ENCODE data around the gene ASB7. TPM values are rescaled to one million over a fixed set of nuclear protein-coding genes. Genes with fewer than 3 reads are reported as not detected.

Gene ASB7
- total RNA-seq, 1 donor from 2014 or later: 13.3 TPM

GRCh38 chr15:100597862-100598261 is 4.5 kb upstream of the ASB7 start:
- DNase-seq (ENCODE audit: low read depth in 2 of 2): no peak

- DNase-seq (ENCODE audit: low read depth in 2 of 2): no peak
Measured at GRCh38 chr15:100598655-100599054, 3.7 kb upstream of the ASB7 start.

- peak; percentile 40 to 48 for DNase-seq (ENCODE audit: low read depth in 2 of 2)
Measured at GRCh38 chr15:100601163-100601562, 1.2 kb upstream of the ASB7 start.

DNA sequence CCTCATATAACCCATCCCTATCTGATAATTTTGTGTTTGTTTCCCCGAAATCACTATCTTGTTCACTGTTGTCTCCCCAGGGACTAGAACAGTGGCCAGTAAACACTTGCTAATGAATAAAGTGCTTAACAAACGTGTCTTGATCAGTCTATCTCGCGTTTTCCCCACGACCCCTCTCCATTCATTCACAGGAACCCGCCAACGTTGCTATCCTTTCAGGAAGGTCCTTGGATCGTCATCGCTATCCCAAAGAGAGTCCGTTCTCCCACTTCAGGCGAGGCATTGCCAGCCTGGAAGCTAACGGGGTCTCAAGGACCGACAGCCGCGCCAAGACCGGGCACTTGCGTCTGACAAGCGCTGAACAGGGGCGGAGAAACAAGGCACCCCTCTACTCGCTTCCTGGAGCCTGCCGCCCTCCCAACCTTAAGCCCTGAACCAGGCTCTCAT is 749 bp upstream of the ASB7 start:
- DNase-seq (ENCODE audit: low read depth in 2 of 2): no peak

DNA sequence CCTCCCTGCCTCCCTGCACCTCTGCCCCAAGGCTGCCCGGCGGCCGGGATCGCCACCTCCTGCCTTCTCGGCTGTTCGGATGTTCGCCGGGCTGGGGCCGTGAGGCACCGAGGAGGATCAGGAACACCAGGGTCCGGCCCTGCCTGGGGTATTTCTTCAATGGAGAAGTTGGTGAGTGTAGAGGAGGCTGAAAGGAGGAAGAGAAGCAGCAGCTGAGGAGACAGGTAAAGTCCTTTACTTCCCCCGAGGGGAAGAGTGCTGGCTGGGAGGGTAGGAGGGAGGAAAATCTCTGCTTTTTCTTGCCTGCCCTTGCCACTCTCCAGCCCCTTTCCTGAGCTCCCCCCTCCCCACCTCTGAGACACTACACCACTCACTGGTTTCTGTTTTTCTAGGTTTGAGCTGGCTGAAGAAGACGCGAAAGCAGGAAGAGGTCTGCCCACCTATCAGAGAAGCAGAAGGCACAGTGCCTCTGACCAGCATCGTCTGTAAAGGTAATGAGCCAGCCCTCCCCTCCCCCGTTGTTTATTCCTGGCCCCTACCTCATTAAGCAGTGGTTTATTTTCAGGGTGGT is 519 bp downstream of the ASB7 start:
- peak; percentile 11 to 48 for DNase-seq (ENCODE audit: low read depth in 2 of 2)

DNA sequence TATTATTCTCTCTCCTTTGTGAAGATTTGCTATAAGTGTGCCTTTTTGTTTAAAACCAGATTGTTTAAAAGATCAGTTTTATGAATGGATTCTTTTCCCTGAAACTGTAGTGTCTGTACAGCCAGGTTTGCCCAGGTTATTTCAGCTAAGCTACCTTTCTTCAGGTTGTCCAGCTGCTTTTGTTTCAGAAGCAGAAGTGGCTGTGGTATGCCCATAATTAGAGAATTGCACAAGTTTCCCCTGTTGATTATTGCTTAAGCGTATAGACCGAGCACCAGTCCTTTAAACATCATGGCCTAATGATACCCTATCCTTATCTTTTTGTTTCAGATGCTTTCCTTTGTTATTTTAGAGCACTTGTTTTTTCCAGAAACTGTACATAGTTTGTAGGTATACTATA is 10.2 kb downstream of the ASB7 start:
- DNase-seq (ENCODE audit: low read depth in 2 of 2): no peak

DNA sequence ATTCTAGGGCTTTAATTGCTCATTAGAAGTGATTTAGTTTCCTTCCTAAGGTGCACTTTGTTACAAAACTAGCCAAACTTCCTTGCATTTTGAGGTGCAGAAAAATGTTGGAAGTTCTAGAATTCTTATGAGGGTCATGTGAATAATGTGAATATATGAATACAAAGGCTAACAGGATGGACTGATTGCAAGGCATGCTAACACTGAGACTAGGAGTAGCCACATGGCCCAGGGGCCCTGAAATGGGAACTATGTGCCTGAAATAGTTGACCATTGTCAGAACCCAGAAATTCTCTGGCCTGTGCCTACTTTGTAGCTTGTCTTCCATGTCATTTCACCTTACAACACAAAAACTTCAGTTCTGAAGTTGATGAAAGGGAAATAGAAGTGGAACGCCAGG is 10.8 kb downstream of the ASB7 start:
- DNase-seq (ENCODE audit: low read depth in 2 of 2): no peak

DNA sequence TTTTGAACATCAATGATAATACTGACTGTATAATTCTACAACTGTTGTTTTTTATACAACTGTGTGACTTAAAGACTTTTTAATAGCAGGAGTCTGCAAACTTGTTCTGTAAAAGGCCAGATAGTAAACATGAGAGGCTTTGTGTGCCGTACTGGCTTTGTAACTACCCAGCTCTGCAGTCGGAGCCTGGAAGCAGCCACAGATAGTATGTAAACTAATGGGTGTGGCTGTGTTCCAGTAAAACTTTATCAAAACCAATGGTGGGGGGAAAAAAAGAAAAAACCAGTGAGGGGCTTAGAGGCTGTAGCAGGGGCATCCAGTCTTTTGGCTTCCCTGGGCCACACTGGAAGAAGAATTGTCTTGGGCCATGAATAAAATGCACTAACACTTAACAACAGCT is 11.9 kb downstream of the ASB7 start:
- no peak for DNase-seq (ENCODE audit: low read depth in 2 of 2)

DNA sequence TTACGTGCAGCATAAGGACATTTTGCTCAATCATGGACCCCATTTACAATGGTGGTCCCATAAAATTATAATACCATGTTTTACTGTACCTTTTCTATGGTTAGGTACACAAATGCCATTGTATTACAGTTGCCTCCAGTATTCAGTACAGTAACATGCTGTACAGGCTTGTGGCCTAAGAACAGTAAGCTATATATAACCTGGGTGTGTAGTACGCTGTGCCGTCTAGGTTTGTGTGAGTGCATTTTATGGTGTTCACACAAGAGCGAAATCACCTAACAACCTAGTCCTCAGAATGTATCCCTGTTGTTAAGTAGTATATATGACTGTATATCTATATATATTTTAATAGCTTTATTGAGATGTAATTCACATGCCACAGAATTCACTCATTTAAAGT is 12.5 kb downstream of the ASB7 start:
- no peak for DNase-seq (ENCODE audit: low read depth in 2 of 2)

DNA sequence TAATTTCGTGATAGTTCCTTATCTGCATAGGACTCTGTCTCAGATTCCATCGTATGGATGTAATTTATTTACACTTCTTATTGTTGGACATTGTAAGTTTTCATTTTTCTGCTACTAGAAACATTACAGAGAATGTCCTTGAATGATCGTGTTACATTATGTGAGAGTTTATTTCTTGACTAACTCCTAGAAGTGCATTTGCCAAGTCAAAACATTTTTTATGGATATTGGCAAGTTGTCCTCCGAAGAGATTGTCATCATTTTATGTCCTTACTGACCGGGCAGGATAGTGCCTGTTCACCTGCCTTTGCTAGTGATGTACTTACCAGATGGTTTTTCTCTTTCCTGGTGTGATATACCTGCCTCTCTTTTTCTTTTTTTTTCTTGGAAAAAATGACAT is 13.4 kb downstream of the ASB7 start:
- no peak for DNase-seq (ENCODE audit: low read depth in 2 of 2)

DNA sequence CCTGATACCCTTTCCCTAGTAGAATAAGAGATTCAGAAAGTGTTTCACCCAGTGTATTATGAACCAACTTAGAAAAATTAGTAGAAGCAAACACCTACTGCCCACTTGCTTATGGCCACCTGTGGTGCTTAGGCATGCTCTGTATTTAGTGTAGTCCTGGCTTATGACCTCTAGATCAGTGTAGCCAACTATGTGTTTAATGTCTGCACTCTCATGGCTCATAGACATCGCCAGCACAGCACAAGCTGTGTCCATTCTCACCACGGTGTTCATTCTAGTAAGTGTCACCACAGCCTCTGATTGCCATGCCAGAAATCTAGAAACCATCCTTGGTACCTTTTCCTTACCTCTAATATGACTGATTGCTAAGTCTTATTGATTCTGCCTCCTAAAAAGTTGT is 14.3 kb downstream of the ASB7 start:
- no peak for DNase-seq (ENCODE audit: low read depth in 2 of 2)

- DNase-seq (ENCODE audit: low read depth in 2 of 2): no peak
Measured at GRCh38 chr15:100623301-100623700, 20.9 kb downstream of the ASB7 start.

DNA sequence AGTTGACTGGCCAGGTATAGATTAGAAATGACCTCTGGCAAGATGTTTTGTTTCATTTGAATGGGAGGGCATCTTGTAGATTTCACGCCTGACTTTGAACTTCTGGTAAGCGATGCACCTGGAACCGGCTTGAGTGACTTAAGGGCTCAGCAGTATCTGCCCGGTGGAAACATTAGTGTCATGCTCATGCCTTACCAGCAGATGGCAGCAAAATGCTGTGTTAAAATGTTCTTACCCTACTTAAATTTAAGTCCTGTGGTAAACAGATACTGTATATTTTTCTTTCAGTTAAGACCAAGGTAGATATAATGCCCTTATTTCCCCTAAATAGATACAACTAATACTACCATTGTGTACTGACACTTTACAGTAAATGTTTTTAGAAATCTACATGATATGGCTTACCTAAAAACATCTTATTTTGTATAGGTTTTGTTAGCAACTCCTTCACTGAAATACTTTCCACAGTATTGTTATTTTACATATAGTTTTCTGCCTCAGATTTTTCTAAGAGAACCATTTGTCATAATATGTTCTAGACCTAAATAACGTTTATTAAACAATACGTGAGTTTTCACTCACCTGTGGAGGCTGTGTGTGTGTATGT is 25.5 kb downstream of the ASB7 start:
- peak; percentile 85 to 89 for DNase-seq (ENCODE audit: low read depth in 2 of 2)

DNA sequence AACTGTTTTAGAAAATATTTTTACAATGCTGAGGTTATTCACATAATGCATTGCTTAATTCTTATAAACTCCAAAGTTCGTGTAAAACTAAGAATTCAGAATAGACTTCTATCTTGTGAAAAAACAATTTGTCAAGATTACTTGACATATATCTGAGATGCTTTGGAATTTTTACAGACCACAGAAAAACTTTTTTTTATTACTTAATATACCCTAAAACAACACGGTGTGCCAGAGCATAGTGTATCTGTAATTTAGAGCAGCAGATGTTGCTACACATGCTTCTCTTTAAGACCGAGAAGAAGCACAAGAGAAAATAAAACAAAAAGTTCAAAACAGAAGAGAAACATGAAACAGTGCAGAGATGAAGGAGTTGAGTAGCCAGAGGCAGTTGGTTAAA is 26.4 kb downstream of the ASB7 start:
- DNase-seq (ENCODE audit: low read depth in 2 of 2): no peak

- no peak for DNase-seq (ENCODE audit: low read depth in 2 of 2)
Measured at GRCh38 chr15:100631831-100632230, 29.4 kb downstream of the ASB7 start.

DNA sequence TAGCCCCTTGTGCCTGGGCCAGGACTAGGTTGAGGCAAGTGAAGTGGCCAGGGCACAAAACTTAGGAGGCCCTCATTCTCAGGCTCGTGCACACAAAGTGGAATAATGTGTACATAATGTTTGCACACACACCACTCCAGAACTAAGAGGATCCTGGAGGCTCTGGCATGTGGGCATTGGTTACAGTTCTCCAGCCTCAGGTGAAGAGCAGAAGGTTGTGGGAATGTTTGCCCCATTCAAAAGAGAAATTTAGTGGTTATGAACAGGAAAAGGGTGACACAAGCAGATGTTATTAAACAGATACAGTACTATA is 31.3 kb downstream of the ASB7 start:
- no peak for DNase-seq (ENCODE audit: low read depth in 2 of 2)

DNA sequence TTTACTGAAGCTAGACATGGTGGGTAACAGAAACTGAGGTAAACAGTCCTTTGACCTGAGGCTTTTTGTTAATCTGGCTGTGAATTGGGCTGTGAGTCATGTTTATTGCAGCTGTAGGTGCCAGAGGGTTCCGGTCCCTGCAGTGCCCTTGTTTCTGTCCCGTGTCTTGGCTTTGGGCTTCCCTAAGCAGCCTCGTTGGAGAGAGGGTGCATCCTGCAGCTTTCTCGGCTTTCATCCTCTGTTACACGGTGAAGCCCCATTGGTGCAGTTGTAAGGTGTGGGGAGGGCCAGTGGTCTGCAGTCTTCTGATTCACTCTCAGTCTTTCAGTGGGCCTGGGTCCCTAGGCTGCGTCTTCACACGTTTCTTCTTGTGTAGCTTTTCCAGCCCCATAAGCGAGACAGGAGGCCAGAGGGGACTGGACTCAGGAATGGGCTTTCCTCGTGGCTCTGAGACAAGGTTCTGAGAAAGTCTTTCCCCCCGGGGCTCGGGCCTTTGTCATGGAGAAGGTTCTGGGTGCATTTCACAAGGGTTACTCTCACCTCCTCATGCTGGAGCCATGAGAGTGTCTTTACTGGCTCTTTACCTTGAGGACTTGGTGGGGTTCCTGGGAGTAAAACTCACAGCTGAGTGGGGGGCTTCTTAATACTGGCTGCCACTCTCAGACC is 33.1 kb downstream of the ASB7 start:
- DNase-seq (ENCODE audit: low read depth in 2 of 2): peak in 1 of 2 donors; percentile 22

GRCh38 chr15:100638177-100638730 is 35.9 kb downstream of the ASB7 start:
- DNase-seq (ENCODE audit: low read depth in 2 of 2): no peak

DNA sequence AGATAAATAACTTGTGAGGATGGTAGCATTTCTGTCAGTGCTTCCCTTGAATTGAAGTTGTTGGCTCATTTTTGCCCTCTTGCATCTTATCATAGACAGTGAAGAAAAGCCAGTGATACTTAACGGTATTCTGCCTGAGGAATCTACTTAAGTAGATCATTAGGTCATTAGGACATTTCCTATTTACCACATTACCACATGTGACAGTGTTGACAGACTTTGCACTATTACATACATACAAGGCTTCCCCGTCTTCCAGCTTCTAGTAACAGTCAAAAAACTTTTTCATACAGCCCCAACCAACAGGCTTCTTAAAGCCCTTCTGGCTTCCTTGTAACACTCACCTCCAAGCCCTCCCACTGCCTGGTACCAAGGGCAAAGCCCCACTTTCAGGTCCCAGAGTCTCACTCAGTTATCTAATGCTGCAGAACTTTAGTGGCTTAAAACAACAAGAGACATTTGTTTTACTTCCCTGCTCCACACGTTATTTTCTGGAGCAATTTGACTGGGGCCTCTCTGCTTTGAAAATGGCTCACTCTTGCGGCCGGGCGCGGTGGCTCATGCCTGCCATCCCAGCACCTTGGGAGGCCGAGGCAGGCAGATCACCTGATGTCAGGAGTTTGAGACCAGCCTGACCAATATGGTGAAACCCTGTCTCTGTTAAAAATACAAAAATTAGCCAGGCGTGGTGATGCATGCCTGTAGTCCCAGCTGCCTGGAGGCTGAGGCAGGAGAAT is 40.0 kb downstream of the ASB7 start:
- no peak for DNase-seq (ENCODE audit: low read depth in 2 of 2)

DNA sequence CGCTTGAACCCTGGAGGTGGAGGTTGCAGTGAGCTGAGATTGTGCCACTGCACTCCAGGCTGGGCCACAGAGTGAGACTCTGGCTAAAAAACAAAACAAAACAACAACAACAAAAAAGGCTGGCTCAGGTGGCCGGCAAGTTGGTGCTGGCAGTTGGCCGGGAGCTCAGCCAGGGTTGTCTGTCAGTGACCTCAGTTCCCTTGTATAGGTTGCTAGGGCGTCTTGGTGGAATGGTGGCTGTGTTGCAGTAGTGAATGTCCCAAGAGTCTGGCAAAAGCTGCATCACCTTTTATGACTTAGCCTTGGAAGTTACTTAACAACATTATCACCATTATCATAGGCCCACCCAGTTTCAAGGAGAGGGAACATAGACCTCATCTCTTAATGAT is 40.6 kb downstream of the ASB7 start:
- DNase-seq (ENCODE audit: low read depth in 2 of 2): no peak

DNA sequence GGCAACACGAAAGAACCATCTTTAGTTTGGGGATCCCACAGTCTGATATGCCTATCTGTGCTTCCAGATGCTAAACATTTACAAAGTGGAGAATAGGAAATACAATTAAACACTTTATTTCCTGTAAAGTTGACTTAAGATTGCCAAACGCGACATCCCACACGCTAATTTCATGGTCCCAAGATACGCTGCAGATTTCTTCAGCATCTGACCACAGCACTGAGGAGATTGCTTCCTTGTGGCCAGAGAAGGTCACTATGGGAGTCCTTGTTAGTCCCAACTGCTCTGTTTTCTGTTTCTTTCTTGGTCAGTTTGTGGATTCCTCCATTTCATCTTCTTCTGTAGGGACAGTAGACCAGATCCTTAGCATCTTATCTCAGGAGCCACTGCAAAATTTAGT is 43.3 kb downstream of the ASB7 start:
- no peak for DNase-seq (ENCODE audit: low read depth in 2 of 2)

DNA sequence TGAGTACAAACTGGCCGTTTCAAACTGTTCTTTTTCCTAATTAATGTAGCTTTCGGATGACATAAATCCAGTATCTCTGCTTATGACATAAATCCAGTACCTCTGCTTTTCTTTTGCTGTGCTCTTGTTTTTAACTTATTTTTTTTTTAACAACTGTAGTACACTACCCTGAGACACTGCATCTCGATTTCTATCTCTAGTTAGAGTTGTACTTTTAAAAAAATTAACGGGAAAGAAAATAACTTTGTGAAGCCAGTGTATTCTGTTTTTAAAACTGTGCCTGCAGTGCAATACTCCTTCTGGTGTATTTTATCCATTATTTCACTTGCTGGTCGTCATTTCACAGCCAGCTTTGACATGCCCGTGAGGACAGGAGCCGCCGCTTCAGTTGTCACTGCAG is 46.6 kb downstream of the ASB7 start:
- DNase-seq (ENCODE audit: low read depth in 2 of 2): no peak
